Endothelial cell (in vitro differentiated cells): ENCODE results near the gene SAG. TPM values are rescaled to one million over a fixed set of nuclear protein-coding genes. Genes with fewer than 3 reads are reported as not detected.
A peak's percentile ranks its signal among the peaks of the same experiment; 100 is the strongest.

Experiments
- DNase-seq: peaks from one replicate; pipeline ENCODE4 v3.0.0; 2021; ENCODE audit warnings: low spot score
- H3K27ac Mint-ChIP-seq: one replicate; pipeline ENCODE4 v1.8.0; 2021; ENCODE audit warnings: mixed read lengths, inconsistent platforms; ENCODE audit not compliant: unreplicated experiment
- H3K27me3 Mint-ChIP-seq: one replicate; pipeline ENCODE4 v1.8.0; 2021; ENCODE audit warnings: mild to moderate bottlenecking, moderate library complexity, mixed read lengths, inconsistent platforms; ENCODE audit not compliant: unreplicated experiment
- H3K36me3 Mint-ChIP-seq: one replicate; pipeline ENCODE4 v1.8.0; 2021; ENCODE audit warnings: mild to moderate bottlenecking, low read depth, mixed read lengths, inconsistent platforms; ENCODE audit not compliant: unreplicated experiment
- H3K4me1 Mint-ChIP-seq: one replicate; pipeline ENCODE4 v1.8.0; 2021; ENCODE audit warnings: mild to moderate bottlenecking, mixed read lengths, inconsistent platforms; ENCODE audit not compliant: unreplicated experiment
- H3K4me3 Mint-ChIP-seq: one replicate; pipeline ENCODE4 v1.8.0; 2021; ENCODE audit warnings: mild to moderate bottlenecking, mixed read lengths, inconsistent platforms; ENCODE audit not compliant: unreplicated experiment
- H3K9me3 Mint-ChIP-seq: one replicate; pipeline ENCODE4 v1.8.0; 2021; ENCODE audit warnings: mixed read lengths, inconsistent platforms; ENCODE audit not compliant: unreplicated experiment
- CTCF ChIP-seq: fragments of 200-600 bp; sonication (generic); IDR thresholded peaks from one replicate; pipeline ENCODE4 v1.5.0; 2021; ENCODE audit warnings: antibody characterized with exemption; ENCODE audit not compliant: unreplicated experiment
- total RNA-seq: library from RNA; stranded (reverse); fragmentation: NEBNext Ultra II Directional; extraction: Animal tissue kit (Norgen Biotek cat#: 25700); gene quantifications from one replicate; pipeline ENCODE4 v1.2.1, GENCODE V29; 2021; ENCODE audit not compliant: unreplicated experiment

SAG gene
- total RNA-seq, 1 donor from 2014 or later = not detected

- Mint-ChIP-seq H3K4me1 (peaks cover 12% of the 10 kb centered on the region), H3K27ac (no peak overlapping the region), H3K4me3 (no peak overlapping the region), H3K9me3 (no peaks in the 10 kb centered on the region), H3K27me3 (no peaks in the 10 kb centered on the region), H3K36me3 (peaks cover 44% of the 10 kb centered on the region)
- TF ChIP-seq CTCF = no peak
- DNase-seq = no peak
These were observed 32.4 kb upstream of the SAG start for GRCh38 chr2:233275223-233275622.

GRCh38 chr2:233278921-233279320 lies 28.7 kb upstream of the SAG start:
- no peaks in the 10 kb centered on the region for H3K27me3 Mint-ChIP-seq
- H3K9me3 Mint-ChIP-seq = no peaks in the 10 kb centered on the region
- no peaks in the 10 kb centered on the region for H3K4me1 Mint-ChIP-seq
- no peak overlapping the region for H3K4me3 Mint-ChIP-seq
- no peak for TF ChIP-seq CTCF
- no peak overlapping the region for H3K27ac Mint-ChIP-seq
- no peak for DNase-seq
- peaks cover 49% of the 10 kb centered on the region for H3K36me3 Mint-ChIP-seq

GRCh38 chr2:233280114-233280693 lies 27.4 kb upstream of the SAG start:
- Mint-ChIP-seq H3K36me3 (peaks cover 46% of the 10 kb centered on the region), H3K27ac (no peak overlapping the region), H3K27me3 (no peaks in the 10 kb centered on the region), H3K4me3 (no peak overlapping the region), H3K4me1 (no peaks in the 10 kb centered on the region), H3K9me3 (no peaks in the 10 kb centered on the region)
- TF ChIP-seq CTCF = no peak
- DNase-seq = no peak

- H3K27me3 Mint-ChIP-seq = no peaks in the 10 kb centered on the region
- H3K4me1 Mint-ChIP-seq = no peaks in the 10 kb centered on the region
- no peaks in the 10 kb centered on the region for H3K9me3 Mint-ChIP-seq
- H3K4me3 Mint-ChIP-seq = peak overlapping the region; percentile 79
- peak overlapping the region; percentile 75 for H3K27ac Mint-ChIP-seq
- TF ChIP-seq CTCF = no peak
- DNase-seq = no peak
- H3K36me3 Mint-ChIP-seq = peaks cover 41% of the 10 kb centered on the region
These were observed 26.1 kb upstream of the SAG start for GRCh38 chr2:233281553-233281952.

- DNase-seq = no peak
- TF ChIP-seq CTCF = no peak
- peak overlapping the region; percentile 4 for H3K4me3 Mint-ChIP-seq
- H3K9me3 Mint-ChIP-seq = no peaks in the 10 kb centered on the region
- H3K27ac Mint-ChIP-seq = no peak overlapping the region
- H3K27me3 Mint-ChIP-seq = no peaks in the 10 kb centered on the region
- peaks cover 41% of the 10 kb centered on the region for H3K36me3 Mint-ChIP-seq
- no peaks in the 10 kb centered on the region for H3K4me1 Mint-ChIP-seq
These were observed 25.5 kb upstream of the SAG start for GRCh38 chr2:233281992-233282603.
